Stimulated activated CD8-positive, alpha-beta memory T cell treated with anti-CD3 and anti-CD28 coated beads, Interleukin-7, amount 100 ng/mL, for 1 hour (primary cell): Measurements from ENCODE around the gene RNF115.
"Not testable (repeated sequence)": the region's sequence is repeated elsewhere in the genome, so short reads cannot be mapped to it uniquely, and the experiment has no call there.

Experiments used
- DNase-seq, 2 donors: peaks; one replicate each; pipeline ENCODE4 v3.0.0-alpha.2; 2020; ENCODE audit warnings: low read depth in 2 of 2

Gene RNF115

DNA sequence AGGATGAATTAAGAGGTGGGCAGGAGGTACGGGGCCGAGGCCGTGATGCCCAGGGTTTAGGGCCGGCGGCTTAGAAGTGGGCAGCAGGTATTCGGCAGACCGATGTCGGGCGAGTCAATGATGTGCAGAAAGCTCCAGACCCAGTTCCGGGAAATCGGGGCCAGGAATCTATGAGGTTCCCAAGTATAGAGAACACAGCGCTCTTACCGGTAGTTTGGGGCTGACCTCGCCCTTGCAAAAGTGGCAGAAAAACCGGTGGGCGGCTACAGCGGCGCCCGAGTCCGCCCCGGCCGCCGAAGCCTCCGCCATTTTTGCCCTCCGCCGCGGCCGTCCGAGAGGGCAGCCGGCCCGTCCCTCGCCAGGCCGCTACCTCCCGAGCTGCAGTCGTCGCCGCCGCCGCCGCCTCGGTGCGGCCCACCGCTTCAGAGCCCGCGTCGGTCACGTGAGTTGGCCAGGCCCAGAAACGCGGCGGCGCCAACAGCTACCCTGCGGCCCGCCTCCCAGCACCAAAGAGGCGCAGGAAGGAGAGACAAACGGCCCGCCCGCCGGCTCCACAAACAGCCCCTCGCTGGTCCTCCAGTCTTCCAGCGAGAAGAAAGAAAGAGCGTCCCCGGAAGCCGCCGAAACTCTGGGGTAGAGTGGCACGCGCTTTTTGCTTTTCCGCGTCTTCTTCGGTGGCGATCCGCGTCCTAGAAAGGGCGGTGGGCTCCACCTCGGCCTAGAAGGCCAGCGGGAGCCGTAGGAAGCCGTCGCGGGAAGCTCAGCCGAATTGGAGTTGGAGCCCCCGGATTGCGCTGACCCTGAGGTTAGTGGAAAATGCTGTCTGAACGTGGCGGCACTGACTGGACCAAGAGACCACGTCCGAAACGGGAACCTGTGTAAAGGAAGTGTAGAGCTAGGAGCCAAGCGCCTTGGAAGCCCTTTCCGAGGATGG lies at the start of gene RNF115, which contains the start of gene POLR3C:
Gene RNF115, minus strand, starts transcription at position 531 of the 934 bp plus-strand sequence. Its CDS starts 222 bp downstream, at position 309.
Gene POLR3C, plus strand, starts transcription at position 636 of the 934 bp plus-strand sequence. CDS start 1,577 bp downstream, outside the sequence.
- peak; percentile 71 to 72 for DNase-seq

DNA sequence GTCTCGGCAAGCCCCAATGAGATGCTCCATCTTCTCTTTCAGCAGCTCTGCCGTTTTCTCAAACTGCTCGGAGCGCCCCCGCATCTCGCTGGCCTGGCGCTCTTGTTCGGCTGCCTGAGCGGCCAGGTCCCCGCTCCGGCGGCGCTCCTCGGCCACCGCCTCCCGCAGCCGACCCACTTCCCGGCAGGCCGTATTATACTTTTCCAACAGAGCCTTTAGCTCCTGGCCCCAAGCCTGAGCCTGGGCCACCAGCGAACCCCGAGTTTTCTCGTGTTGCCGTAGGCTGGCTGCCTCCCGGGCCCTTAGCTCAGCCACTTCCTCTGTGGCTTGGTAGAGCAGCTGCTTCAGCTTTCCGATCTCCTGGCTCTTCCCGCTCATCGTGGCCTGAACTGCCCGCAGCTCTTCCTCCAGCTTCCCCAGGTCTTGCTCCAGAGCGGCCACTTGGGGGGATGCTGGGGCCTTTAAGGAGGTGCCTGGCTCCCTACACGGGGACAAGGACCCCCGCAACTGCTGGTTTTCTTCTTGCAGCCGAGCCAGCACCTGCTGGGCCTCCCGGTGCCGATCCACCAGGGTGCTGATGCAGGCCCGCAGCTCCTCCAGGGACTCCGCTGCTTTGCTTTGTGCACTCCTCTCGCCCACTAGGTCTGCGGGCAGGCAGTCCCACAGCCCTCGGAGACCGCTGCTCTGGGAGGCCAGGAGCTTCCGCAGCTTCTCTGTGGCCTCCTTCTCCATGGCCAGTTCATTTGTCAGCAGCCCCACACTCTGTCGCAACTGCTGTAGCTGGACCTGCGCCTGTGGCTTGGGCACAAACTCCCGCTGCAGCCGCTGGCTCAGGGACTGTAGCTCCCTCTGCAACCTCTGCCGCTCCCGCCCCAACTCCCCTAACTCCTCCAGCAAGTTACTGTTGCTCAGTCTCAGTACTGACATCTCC lies 48.4 kb upstream of the RNF115 start:
- DNase-seq, result peak in 1 of 2 donors; percentile 7

DNA sequence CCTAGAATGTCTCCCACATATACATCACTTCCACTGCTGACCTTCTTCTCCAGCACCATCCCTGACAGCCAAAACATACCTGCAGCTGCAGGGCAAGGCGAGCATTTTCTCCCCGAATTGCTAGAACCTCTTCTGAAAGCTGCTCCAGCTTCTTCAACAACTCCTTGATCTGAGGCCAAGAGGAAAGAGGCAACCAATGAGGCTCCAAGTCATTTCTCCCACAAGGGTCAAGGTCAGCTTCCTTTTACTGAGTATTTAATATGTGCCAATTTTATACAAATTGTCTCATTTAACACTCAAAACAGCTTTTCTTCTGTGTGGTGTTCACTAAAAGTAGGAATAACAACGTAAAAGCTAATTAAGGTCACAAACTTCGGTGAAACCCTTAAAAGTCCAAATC lies 44.3 kb upstream of the RNF115 start:
- DNase-seq, result no peak

DNA sequence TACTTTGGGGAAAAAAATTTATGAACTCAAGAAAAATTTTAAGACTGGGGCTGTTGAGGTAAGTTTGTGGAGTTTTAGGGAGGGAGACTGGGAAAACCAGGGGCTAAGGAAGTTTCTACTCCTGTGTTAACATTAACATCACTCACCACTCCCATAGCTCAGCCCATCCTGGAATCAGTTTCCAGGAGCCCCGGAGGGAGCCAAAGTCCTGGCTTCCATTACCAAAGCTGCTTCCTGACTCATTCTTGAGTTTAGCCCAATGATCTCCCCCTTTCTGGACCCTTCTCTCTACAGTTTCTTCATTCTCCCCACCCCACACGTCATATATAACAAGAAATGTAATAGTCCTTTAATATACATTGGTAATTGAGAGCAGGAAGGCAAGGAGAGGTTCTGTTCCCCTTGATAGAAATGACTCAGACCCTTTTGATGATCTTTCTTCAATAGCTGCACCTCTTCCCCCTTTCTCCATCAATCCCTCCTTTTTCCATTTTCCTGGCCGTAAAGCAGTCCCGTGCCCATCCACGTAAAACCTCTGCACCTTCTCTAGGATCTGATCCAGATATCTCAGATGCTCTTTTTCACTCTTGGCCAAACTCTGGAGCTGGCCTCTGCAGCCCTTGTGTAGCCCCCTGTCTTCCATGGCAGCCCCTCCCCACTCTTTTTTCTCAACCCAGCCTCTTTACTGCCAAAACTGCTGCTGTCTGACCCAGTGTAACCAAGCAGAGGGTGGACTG lies 39.6 kb upstream of the RNF115 start:
- no peak for DNase-seq

DNA sequence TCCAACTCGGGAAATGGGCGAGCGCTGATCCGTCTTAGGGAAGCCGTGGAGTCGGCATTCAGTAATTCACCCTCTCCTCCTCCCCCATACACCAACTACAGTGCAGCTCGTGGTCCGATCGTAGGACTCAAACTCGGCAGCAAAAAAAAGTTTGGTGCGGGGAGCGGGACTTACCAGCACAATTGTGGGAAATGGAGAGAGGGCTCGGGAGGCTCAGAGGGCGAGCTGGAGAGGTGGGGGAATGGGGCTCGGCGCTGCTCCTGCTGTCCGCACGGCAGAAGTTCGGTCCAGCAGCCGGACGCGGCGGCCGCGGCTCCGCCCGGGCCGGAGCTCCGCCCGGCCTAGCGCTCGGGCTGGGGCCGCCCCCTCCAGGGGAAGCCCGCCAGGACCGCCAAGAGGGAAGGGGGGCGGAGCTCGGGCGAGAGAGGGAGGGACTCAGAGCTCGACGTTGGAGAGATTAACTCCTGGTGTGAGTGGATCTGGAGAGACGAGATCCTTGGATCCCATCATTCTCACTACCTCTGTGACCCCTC lies 35.7 kb upstream of the RNF115 start:
- peak; percentile 57 to 62 for DNase-seq

DNA sequence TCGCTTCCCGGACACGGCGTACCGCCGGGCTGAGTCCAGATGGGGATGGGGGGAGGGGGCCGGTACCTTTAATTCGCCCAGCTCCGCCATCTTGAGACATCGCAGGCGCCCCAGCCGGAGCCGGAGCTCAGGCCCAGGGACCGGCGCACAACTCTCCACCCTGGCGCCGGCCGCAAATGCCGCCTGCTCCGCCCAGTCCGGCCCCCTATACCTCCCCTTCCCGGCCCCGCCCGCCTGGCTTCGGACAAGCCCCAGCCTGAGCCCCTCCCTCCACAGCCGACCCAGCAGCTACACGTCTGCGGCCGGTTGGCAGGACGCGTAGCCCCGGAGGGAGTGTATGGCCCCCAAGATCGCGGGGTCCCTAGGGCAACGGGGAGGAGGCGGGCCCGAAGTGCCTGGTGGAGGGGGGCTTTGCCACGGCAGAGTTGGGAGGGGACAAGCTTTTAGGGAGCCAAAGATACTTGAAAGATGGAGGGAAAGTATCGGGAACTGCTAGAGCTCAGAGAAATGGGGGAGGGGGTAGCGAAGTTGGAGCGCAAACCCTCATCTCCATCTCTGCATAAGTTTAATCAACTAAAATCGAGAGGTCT lies 35.1 kb upstream of the RNF115 start, which contains the start of gene PIAS3:
Gene PIAS3, minus strand, starts transcription at position 181 of the 590 bp plus-strand sequence. Its CDS starts 91 bp downstream, at position 90.
- DNase-seq, result peak; percentile 61 to 75

DNA sequence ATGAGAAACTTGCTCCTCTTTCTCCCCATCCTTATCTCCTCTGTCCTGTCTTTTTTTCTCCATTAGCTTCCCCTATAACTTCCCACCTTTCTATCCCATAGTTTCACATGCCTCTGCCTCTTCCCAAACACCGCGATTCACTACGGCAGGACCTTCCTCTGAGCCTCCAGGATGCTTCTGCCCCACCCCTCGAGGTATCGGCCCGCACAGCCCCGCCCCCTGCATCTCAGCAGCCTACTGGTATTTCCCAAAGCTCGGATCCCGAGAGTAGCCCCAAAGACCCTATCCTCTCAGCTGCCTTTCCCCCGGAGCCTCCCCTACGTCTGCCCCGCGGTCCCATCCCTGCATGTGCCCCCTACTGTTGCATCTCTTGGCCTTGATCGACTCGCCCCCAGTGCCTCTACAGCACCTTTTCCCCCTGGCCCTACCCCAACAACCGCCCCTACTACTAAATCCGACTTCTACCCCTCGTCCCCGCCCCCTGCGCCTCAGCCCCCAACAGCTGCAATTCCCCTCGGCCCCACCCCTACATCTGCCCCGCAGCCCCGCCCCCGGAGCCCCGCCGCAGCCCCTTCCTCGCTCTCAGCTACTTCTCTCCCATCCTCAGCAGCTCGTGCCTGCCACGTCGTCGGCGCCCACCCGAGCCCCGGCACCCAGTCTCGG lies 34.5 kb upstream of the RNF115 start:
- DNase-seq, result peak in 1 of 2 donors; percentile 47

DNA sequence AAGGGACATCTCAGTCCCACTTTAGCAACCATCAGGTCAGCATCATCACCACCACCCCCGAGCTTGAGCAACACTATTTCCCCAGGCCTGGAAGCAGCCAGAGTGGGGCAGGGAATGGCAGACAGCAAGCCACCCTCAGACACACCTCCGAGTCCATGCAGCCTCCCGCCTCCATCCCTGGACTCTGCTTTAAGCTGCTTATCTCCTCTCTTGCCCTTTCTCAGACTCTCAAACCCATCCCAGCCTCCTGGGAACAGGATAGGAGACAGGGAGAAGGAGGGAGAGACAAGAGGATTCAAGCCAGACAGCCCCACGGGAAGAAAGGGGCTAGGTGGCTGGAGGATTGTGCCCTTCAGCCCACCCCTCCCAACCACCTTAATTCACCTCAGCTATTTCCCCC lies 33.3 kb upstream of the RNF115 start:
- DNase-seq, result no peak

DNA sequence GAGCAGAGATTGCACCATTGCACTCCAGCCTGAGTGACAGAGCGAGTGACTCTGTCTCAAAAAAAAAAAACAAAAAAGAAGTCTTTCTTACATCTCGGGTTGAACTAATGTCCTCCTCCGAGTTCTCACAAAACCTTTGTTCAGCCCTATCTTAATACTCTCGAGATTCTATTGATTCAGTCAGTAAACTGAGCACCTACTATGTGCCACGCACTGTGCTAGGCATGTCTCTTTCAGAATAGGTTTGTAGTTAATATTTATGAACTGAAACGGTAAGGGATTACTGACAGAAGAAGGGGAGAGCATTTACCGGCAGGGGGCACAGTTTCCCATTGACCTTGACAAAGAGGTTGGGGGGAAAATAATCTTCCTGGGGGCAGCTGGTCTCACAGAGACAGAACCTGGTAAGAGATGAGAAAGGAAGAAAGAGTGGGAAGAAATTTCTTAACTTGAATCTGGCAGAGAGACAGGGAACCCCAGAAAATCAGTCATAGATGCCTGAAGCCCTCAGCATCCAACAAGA lies 31.6 kb upstream of the RNF115 start:
- no peak for DNase-seq

DNA sequence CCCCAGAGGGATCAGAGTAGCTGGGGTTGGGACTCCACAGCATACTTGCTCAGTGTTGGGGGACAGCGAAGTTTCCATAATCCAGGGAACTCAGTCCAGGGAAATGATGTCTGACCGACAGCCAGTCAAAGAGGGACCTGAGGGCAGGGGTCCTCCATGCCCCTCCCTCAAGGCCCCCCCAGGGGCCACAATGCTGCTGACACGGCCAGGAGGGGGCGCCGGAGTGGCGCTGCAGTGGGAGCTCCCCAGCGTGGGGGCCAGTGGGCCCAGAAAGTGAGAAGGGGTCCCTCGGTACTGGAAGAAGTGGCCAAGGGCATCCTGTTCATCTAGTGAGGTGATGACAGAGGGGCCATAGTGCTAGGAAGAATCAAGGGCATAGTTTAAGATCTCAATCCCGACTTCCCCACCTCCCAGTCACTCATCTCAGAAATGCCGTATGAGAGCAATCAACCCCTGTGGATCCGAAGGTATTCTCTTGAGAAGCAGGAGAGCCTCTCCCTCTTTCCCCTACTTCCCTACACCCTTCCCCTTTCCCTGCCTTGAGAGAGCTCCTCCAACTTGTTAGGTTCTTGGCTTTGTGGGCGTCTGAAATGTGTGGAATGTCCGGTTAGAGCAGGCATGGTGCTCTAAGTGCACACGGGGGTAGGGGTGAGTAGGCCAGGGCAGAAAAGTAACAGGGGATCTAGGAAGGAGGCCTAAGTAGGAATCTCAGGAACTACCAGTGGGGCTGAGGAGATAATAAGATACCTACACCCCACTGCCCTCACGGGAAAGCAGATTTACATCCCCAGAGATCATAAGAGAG lies 25.7 kb upstream of the RNF115 start:
- DNase-seq, result no peak

DNA sequence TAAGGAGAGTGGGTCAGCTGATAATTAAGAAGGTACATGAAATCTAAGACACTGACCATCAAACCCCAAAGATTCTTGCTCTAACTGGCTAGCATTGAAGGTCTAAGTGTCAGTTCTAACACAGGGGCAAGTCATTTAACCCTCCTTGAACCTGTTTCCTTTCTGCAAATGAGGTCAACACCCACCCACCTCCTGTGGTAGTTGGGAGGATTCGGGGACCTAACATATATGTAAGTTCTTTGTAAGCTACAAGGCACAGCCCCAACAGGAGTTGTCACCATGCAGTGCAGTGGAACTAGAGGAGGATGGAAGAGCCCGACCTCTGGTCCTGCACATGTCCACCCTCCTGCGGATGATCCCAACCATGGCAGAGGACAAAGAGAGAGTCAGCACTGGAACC lies 23.9 kb upstream of the RNF115 start:
- DNase-seq, result no peak

DNA sequence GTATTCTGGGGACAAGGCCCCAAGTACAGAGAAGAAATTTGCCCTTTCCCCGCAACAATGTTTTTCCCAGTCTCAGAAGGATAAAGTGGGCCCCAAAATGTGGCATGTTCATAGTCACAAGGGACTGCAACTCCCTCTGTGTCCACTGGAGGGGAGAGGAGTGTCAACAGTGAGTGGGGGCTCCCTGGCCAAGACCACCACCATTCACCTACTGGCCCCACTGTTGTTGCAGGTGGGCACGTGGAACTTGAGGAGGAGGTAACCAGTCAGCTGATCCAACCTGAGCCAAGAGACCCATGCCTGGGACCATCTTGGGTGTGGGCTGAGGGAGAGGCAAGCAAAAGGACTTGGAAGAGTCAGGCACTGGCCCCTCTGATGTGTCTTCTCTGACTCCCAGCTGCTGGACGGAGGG lies 22.3 kb upstream of the RNF115 start:
- no peak for DNase-seq

DNA sequence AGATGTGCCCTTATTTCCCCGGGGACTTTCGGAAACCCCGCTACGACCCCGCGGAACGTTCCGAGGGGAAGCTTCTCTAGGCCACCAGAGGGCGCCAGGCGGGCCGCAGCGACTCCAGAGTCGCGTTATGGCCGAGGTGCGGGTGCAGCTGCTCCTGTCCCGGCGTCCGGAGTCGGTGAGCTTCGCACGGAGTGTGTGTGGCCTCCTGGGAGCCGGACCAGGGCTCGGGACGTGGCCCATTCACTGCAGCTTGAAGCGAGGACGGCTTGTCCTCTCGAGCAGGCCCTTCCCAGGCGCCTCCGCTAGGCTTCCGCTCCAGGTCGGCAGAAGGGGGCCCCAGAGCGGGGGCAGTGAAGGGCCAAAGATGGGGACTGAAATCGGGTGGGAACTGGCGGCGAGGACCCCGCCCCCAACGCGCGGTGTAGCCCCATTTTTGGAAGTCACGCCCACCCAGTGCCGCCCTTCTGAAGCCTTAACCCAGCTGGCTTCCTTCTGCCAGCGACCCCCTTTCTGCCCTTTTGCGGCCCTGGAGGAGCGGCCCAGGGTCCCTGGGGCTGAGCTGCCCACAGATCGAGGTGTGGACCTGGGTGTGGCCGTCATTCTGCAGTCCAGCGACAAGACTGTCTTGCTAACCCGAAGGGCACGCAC lies 21.7 kb upstream of the RNF115 start, which contains the start of gene NUDT17:
Gene NUDT17, plus strand, starts transcription at position 117 of the 648 bp plus-strand sequence. Its CDS starts 11 bp downstream, at position 128.
- DNase-seq, result peak; percentile 53 to 73

DNA sequence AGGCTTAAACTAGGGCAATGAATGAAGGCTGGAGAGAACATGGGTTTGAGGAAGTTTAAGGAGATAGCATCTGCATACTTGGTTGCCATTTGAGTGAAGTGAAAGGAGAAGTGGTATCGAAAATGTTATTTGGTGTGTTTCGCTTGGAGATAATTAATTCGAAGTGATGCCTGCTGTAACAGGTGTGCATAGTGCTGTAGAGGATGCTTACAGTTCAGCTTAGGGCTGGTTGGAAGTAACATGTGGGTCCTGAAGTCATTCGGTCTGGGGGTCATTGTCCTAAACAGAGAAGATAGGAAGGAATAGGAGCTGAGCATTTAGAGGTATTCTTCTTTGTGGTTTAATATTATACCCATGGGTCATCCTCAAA lies 21.2 kb upstream of the RNF115 start:
- no peak for DNase-seq

DNA sequence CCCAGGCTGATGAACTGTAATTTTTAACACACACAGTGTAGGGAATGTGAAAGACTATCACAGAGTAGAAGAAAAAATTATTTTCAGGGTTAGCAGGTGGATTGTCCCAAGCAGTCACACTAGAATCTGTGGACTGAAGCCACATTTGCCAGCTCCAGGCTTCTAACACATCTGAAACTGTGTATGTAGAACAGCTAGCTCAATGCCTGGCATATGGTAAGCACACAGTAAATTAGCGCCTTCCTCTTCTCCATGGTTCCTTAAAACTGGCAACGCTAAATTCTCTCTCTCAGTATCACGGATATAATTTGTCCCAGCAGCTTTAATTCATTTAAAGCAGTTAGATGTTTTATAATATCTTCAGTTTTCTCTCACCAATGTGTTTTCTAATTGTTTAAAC lies 19.1 kb upstream of the RNF115 start:
- no peak for DNase-seq

DNA sequence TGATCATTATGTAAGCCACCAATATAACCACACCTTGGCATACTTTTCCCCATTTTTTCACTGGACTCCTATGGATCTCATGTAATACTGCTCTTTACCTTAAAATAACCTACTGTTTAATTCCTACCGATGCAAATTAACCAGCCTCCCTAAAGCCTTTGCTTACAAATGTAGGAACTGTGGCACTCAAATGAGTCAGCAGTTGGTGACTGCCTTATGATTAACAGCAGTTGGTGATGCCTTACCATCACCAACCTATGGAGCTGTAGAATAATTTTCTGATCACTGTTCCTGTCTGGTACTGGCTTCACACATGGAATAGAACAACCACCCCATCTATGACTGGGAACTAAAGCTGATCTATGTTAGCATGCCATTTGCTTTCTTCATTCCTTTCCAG lies 13.8 kb upstream of the RNF115 start:
- no peak for DNase-seq

DNA sequence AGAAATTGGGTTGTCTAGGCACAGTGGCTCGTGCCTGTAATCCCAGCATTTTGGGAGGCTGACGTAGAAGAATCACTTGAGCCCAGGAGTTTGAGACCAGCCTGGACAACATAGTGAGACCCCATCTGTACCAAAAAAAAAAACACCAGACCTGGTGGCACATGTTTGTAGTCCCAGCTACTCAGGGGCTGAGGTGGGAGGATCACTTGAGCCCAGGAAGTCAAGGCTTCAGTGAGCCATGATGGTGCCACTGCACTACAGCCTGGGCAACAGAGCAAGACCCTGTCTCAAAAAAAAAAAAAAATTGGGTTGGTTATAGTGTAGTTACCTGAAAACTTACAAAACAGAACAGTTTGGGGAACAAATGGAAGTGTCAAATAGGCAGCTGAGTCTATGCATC lies 6.9 kb upstream of the RNF115 start:
- not testable (repeated sequence) for DNase-seq

DNA sequence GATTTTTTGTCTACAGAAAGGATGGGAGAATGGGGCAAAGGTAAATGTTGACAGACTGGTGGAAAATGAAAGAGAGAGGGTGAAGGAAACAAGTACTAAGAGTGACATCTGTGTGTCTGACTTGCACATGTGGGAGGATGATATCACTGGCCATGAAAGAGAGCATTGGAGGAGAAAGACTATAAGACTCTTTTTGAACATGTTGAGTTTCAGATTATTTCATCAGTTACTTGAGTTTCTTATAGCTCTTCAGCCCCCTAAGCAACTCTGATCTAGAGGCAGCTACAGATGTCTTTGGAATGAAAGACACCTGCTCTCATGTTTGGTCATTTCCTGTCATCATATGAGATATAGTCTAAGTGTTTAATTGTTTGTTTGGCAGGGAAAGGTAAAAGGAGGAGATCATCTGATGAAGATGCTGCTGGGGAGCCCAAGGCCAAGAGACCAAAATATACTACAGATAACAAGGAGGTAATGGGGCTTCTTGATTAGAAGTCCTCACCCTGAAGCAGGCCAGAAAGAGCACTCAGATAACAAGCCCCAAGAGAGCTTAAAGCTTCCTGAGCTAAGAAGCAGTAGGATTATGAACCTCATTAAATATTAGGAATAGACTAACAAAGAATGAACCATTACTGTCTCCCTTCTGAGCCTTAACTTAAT lies 4.6 kb upstream of the RNF115 start:
- no peak for DNase-seq
